ENCODE data around the gene BTBD10.
"Not testable (repeated sequence)": the region's sequence is repeated elsewhere in the genome, so short reads cannot be mapped to it uniquely, and the experiment has no call there.

The BTBD10 gene

GRCh38 chr11:13440100-13440855, 22.7 kb downstream of the BTBD10 start:
- DNase-seq: no peak

GRCh38 chr11:13438291-13438690, 24.7 kb downstream of the BTBD10 start:
- no peak for DNase-seq

- not testable (repeated sequence) for DNase-seq
These were observed 26.2 kb downstream of the BTBD10 start for GRCh38 chr11:13436836-13437235.

- DNase-seq: no peak
These were observed 28.5 kb downstream of the BTBD10 start for GRCh38 chr11:13434247-13435205.

- DNase-seq: no peak
These were observed 29.6 kb downstream of the BTBD10 start for GRCh38 chr11:13433437-13433836.

GRCh38 chr11:13429836-13430235, 33.2 kb downstream of the BTBD10 start:
- DNase-seq: no peak

GRCh38 chr11:13429288-13429687, 33.7 kb downstream of the BTBD10 start:
- no peak for DNase-seq

GRCh38 chr11:13427440-13427839, 35.6 kb downstream of the BTBD10 start:
- DNase-seq: no peak

GRCh38 chr11:13423372-13423771, 39.6 kb downstream of the BTBD10 start:
- DNase-seq: no peak

- no peak for DNase-seq
These were observed 41.5 kb downstream of the BTBD10 start for GRCh38 chr11:13421561-13421960.

- DNase-seq: no peak
These were observed 47.8 kb downstream of the BTBD10 start for GRCh38 chr11:13415201-13415600.

GRCh38 chr11:13405220-13405619, 57.8 kb downstream of the BTBD10 start:
- no peak for DNase-seq

GRCh38 chr11:13398335-13398734, 64.7 kb downstream of the BTBD10 start:
- DNase-seq: not testable (repeated sequence)

- no peak for DNase-seq
These were observed 71.8 kb downstream of the BTBD10 start for GRCh38 chr11:13391217-13391616.

GRCh38 chr11:13388741-13389140, 74.3 kb downstream of the BTBD10 start:
- no peak for DNase-seq

GRCh38 chr11:13386567-13386966, 76.5 kb downstream of the BTBD10 start:
- no peak for DNase-seq

- DNase-seq: peak; percentile 3 to 5
These were observed 77.9 kb downstream of the BTBD10 start for GRCh38 chr11:13384908-13385640.

- DNase-seq: no peak
These were observed 80.3 kb downstream of the BTBD10 start for GRCh38 chr11:13382751-13383150.

GRCh38 chr11:13380731-13381130, 82.3 kb downstream of the BTBD10 start:
- no peak for DNase-seq

- no peak for DNase-seq
These were observed 84.7 kb downstream of the BTBD10 start for GRCh38 chr11:13378316-13378715.

- no peak for DNase-seq
These were observed 86.2 kb downstream of the BTBD10 start for GRCh38 chr11:13376838-13377237.

GRCh38 chr11:13376402-13376801, 86.6 kb downstream of the BTBD10 start:
- no peak for DNase-seq

- DNase-seq: no peak
These were observed 87.2 kb downstream of the BTBD10 start for GRCh38 chr11:13375798-13376197.
